Activated B cell treated with CpG ODN at 0.5 μM for 24 hours (primary cell): ENCODE results near the gene RBM6. TPM values are rescaled to one million over a fixed set of nuclear protein-coding genes. Genes with fewer than 3 reads are reported as not detected.
"Not testable (repeated sequence)": the region's sequence is repeated elsewhere in the genome, so short reads cannot be mapped to it uniquely, and the experiment has no call there.

Experiments
- ATAC-seq: fragments of 200-7000 bp; cut with Tn5 transposase; one replicate; pipeline ENCODE4 v1.10.0; 2021; ENCODE audit warnings: low read depth, mild to moderate bottlenecking, moderate library complexity
- CTCF ChIA-PET: fragments of 350-600 bp; sonication (Branson Sonifier 250); formaldehyde crosslinking; loops from one replicate; lab custom pipeline; 2021; ENCODE audit warnings: antibody characterized with exemption; lab: Charles Lee
- POLR2A ChIA-PET: fragments of 350-600 bp; sonication (Branson Sonifier 250); formaldehyde crosslinking; loops from one replicate; lab custom pipeline; 2021; ENCODE audit warnings: antibody characterized with exemption; lab: Charles Lee
- DNase-seq: peaks from one replicate; pipeline ENCODE4 v3.0.0; 2022
- H3K27ac Mint-ChIP-seq: one replicate; pipeline ENCODE4 v1.8.0; 2020; ENCODE audit warnings: mixed read lengths
- H3K27me3 Mint-ChIP-seq: one replicate; pipeline ENCODE4 v1.8.0; 2021; ENCODE audit warnings: mixed read lengths
- H3K36me3 Mint-ChIP-seq: one replicate; pipeline ENCODE4 v1.8.0; 2021; ENCODE audit warnings: low read depth, mixed read lengths
- H3K4me1 Mint-ChIP-seq: one replicate; pipeline ENCODE4 v1.8.0; 2021; ENCODE audit warnings: mixed read lengths
- H3K4me3 Mint-ChIP-seq: one replicate; pipeline ENCODE4 v1.8.0; 2020; ENCODE audit warnings: mild to moderate bottlenecking, mixed read lengths
- H3K9me3 Mint-ChIP-seq: one replicate; pipeline ENCODE4 v1.8.0; 2020; ENCODE audit warnings: mixed read lengths
- CTCF ChIP-seq: fragments of 200-600 bp; IDR thresholded peaks from one replicate; pipeline ENCODE4 v1.8.0; 2022; ENCODE audit warnings: antibody characterized with exemption, mild to moderate bottlenecking
- intact Hi-C: fragments of 100-400 bp; cut with micrococcal nuclease; formaldehyde crosslinking; loops from one replicate; pipeline ENCODE4 v1.15.1; 2024
- total RNA-seq: library from RNA; stranded (reverse); gene quantifications from 2 replicates; pipeline ENCODE4 v1.2.3, GENCODE V29; 2022

RBM6 gene
- total RNA-seq, 1 donor from 2014 or later, result 172 TPM

- peaks cover 28% of the 10 kb centered on the region for H3K36me3 Mint-ChIP-seq
- H3K27ac Mint-ChIP-seq, result no peak overlapping the region
- POLR2A ChIA-PET, result interaction anchor here (0.7 to 1.5 kb wide), 3 partner anchors 25 to 1671 kb away, joined by 3 to 4 read pairs (median 3); partner anchors contain the start of gene RBM6
- no peaks in the 10 kb centered on the region for H3K27me3 Mint-ChIP-seq
- H3K4me3 Mint-ChIP-seq, result no peak overlapping the region
- peaks cover 4% of the 10 kb centered on the region for H3K4me1 Mint-ChIP-seq
- intact Hi-C loops, result no loop called here
- no peaks in the 10 kb centered on the region for H3K9me3 Mint-ChIP-seq
- TF ChIP-seq CTCF, result no peak
- CTCF ChIA-PET, result no interaction called here
- DNase-seq, result no peak
- ATAC-seq, result no peak
Measured at GRCh38 chr3:49911611-49912010, 28.3 kb upstream of the RBM6 start.

- Mint-ChIP-seq H3K4me1 (no peaks in the 10 kb centered on the region), H3K36me3 (peaks cover 29% of the 10 kb centered on the region), H3K27ac (no peak overlapping the region), H3K4me3 (no peak overlapping the region), H3K27me3 (no peaks in the 10 kb centered on the region), H3K9me3 (no peaks in the 10 kb centered on the region)
- DNase-seq (no peak), ATAC-seq (no peak)
- ChIA-PET POLR2A (interaction anchor here (1.1 kb wide), 1 partner anchor 24 kb away, joined by 4 read pairs; no protein-coding TSS in a partner anchor), CTCF (no interaction called here)
- intact Hi-C loops, result no loop called here
- no peak for TF ChIP-seq CTCF
Measured at GRCh38 chr3:49912881-49913281, 27.1 kb upstream of the RBM6 start.

GRCh38 chr3:49914906-49915305, 25.0 kb upstream of the RBM6 start:
- intact Hi-C loops, result no loop called here
- Mint-ChIP-seq H3K9me3 (no peaks in the 10 kb centered on the region), H3K4me1 (no peaks in the 10 kb centered on the region), H3K36me3 (peaks cover 28% of the 10 kb centered on the region), H3K27ac (no peak overlapping the region), H3K27me3 (no peaks in the 10 kb centered on the region), H3K4me3 (no peak overlapping the region)
- ATAC-seq (no peak), DNase-seq (no peak)
- CTCF ChIA-PET, result no interaction called here
- no peak for TF ChIP-seq CTCF
- POLR2A ChIA-PET, result no interaction called here

- intact Hi-C loops, result no loop called here
- TF ChIP-seq CTCF, result no peak
- POLR2A ChIA-PET, result no interaction called here
- no peak overlapping the region for H3K27ac Mint-ChIP-seq
- ATAC-seq (no peak), DNase-seq (no peak)
- H3K9me3 Mint-ChIP-seq, result no peaks in the 10 kb centered on the region
- H3K4me3 Mint-ChIP-seq, result no peak overlapping the region
- no peaks in the 10 kb centered on the region for H3K27me3 Mint-ChIP-seq
- peaks cover 16% of the 10 kb centered on the region for H3K36me3 Mint-ChIP-seq
- H3K4me1 Mint-ChIP-seq, result no peaks in the 10 kb centered on the region
- CTCF ChIA-PET, result no interaction called here
Measured at GRCh38 chr3:49916686-49917085, 23.3 kb upstream of the RBM6 start.

- ChIA-PET POLR2A (interaction anchor here (0.6 to 1.1 kb wide), 2 partner anchors 12 to 38 kb away, joined by 3 to 4 read pairs; partner anchors contain the start of gene MON1A), CTCF (interaction anchor here (0.7 kb wide), 1 partner anchor 12 kb away, joined by 3 read pairs; the partner anchor contains the start of gene MON1A)
- DNase-seq, H3K36me3 Mint-ChIP-seq, H3K4me1 Mint-ChIP-seq, ATAC-seq, H3K27ac Mint-ChIP-seq, H3K4me3 Mint-ChIP-seq, H3K27me3 Mint-ChIP-seq, intact Hi-C loops, H3K9me3 Mint-ChIP-seq: not testable (repeated sequence)
Measured at GRCh38 chr3:49917806-49918590, 22.0 kb upstream of the RBM6 start.
